GM19463 (cell line): ENCODE data around the gene TEX26.

Source experiments
- ATAC-seq: cut with Tn5 transposase; IDR thresholded peaks from one replicate; pipeline ENCODE4 v1.9.1; 2021; ENCODE audit warnings: mild to moderate bottlenecking, moderate library complexity; ENCODE audit not compliant: unreplicated experiment

The TEX26 gene

GRCh38 chr13:30932481-30933353 lies at the start of gene TEX26:
TEX26 (plus strand) TSS chr13:30932656; CDS start chr13:30932716, 60 bp downstream.
- no peak for ATAC-seq

GRCh38 chr13:30882996-30883766 lies 49.3 kb upstream of the TEX26 start:
- no peak for ATAC-seq

DNA sequence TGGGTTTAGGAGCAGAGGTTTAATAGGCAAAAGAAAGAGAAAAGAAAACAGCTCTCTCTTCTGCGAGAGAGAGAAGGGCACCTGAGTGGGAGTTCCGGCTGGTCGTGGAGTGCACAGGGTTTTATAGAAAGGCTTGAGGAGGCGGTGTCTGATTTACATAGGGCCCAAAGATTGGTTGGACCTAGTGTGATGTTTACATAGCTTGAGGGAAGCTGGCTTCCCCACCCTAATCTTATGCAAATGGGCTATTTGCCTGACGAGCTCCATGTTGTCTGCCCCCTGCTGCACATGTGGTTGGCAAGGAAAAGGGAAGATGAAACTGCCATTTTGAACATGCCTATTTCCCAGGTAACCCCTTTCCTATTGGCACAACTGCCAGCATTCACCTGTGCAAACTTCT lies 47.9 kb upstream of the TEX26 start:
- no peak for ATAC-seq

DNA sequence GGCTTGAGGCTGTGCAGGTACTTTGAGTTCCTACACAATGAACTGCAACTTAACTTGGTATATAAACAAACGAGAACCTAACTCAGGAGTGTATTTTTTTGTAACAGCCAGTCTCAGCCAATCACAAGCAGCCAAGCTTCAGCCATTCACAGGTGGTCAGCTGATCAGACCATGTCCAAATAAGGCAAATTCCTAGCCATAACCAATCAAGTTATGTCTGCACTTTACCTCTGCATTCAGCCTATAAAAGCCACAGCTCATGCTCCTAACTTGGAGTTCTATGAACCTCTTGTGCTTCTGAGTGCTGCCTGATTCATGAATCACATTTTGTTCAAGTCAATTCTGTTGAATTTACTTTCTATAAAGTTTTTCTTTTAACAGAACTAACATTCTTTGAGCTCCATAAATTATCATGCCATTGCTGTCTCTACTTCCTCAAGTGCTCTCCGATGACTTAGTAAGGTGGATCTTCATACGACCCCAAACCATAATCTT lies 43.2 kb upstream of the TEX26 start:
- ATAC-seq: no peak

DNA sequence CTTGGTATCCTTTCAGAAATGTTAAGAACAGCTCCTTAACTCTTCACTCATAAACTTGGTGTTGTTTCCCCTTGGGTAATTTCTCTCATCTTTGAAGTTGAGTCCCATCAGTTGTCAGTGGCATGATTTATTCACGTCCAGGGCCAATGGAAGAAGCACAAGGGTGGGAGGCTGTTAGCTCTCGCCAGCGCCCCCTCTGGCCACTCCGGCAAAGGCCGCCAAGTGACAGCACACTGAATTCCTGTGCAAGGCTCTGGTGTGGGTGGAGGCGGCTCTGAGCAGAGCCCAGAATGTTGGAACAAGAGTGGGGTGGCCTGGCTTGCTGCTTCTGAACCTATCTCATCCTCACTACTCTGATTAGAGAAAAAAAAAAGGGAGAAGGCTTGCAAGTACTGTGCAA lies 39.5 kb upstream of the TEX26 start:
- ATAC-seq: no peak

GRCh38 chr13:30895773-30896172 lies 36.7 kb upstream of the TEX26 start:
- no peak for ATAC-seq

- ATAC-seq: no peak
Measured at GRCh38 chr13:30898070-30898469, 34.4 kb upstream of the TEX26 start.

- ATAC-seq: no peak
Measured at GRCh38 chr13:30898678-30899241, 33.7 kb upstream of the TEX26 start.

DNA sequence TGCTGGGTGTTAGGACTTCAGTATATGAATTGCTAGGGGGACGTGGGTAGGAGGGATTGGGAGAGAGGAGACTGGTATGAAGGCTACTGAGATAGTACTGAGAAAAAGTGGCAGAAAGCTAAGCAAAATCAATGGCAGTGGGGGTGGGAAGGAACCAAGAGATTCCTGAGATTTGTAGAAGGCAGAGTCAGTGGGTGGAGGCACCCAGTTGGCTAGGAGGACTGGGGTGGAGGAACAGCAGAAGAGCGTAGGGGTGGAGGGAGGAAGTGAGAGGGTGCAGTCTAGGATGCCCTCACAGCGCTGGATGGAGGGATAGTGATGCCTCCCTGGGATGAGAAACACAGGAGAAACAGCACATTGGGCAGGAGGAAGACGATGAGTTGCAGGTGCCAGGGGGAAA lies 32.0 kb upstream of the TEX26 start:
- no peak for ATAC-seq

DNA sequence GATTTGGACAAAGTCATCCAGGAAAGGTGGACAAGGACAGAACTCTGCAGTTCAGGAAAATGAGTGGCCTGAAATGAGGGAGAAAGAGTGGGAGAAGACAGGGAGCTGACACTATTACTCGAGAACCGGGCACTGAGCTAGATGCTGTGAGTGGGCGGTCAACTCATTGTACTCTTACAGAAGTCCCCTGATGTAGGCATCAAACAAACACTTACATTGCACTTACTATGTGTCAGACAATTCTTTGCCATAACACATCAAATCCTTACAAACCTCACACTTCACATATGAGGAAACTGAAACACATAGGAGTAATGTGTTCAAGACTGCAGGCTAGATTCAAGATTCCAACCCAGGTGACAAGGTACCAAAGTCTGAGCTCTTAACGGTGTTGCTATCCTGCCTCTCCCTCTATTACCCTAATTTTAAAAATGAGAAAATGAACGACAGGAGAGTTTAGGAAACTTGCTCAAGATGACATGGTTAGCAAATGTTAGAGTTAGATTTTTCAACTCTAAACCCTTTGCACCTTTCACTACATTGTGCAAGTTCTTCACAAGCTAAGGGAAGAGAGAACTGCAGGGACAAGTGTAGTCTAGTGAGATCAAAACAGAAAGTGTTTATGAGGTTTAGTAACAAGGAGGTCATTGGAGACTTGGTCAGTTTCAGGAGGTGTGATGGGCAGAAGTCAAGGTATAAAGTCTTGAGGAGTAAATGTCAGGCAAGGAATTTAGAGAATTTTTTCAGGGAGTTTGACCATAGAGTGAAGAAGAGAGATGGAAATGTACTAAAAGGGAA lies 31.3 kb upstream of the TEX26 start:
- no peak for ATAC-seq

GRCh38 chr13:30904043-30904442 lies 28.4 kb upstream of the TEX26 start:
- ATAC-seq: no peak

DNA sequence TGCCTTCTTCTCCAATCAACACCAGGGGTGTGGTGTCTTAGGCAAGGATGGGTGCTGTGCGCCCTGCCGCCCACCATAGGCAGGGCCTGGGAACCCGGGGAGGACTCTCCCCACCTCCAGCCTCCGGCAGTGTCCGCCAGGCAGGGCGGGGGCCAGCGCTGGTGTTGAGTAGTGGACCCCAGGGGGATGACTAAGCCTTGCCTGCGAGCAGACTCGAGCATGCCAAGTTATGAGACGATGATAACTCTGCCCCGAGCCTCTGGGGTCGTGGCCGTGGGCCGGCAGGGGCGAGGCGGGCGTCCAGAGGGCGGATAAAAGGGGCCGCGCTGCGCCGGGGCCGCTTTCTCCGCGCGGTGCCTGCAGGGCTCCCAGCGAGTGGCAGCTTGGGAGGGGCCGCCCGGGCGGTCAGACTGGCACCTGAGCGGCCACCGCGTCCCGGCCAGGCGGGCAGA lies 26.5 kb upstream of the TEX26 start, which contains the start of gene MEDAG:
MEDAG (plus strand) TSS at position 340 of the 452 bp plus-strand sequence. CDS start 245 bp downstream, outside the sequence.
- ATAC-seq: no peak

- ATAC-seq: no peak
Measured at GRCh38 chr13:30906411-30907051, 25.9 kb upstream of the TEX26 start.

DNA sequence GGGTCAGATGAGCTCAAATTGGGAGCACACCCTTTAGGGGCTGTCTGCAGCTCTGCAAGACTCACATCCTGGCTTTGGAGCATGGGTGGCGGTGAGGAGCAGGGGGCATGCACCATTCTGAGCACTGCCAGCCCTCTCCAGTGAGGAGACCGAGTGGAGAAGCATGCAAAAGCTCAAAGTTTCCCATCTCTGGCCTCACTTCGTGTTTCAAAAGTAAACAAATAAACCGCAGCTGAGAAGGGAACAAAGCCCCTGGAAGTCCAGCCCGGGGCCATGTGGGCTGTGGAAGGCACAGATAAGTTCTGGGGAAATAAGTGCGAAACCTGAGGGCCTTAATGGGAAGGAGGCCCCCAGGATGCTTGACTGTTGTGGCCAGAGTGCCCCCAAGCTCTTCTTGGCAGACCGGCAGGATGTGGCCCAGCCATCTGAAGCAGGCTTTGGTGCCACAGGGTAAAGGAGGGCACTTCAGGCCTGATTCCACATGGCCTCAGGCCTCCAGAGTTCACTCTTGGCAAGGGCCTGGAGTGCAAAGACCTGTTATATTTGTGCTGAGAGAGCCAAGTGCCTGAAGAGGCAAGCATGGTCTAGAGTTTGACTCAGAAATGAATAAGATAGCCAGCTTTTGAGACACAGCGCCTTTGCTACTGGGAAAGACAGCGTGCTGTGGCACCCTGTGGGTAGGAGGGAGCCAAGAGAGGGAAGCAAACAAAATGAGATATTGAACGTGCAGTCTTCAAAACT lies 25.2 kb upstream of the TEX26 start:
- no peak for ATAC-seq

DNA sequence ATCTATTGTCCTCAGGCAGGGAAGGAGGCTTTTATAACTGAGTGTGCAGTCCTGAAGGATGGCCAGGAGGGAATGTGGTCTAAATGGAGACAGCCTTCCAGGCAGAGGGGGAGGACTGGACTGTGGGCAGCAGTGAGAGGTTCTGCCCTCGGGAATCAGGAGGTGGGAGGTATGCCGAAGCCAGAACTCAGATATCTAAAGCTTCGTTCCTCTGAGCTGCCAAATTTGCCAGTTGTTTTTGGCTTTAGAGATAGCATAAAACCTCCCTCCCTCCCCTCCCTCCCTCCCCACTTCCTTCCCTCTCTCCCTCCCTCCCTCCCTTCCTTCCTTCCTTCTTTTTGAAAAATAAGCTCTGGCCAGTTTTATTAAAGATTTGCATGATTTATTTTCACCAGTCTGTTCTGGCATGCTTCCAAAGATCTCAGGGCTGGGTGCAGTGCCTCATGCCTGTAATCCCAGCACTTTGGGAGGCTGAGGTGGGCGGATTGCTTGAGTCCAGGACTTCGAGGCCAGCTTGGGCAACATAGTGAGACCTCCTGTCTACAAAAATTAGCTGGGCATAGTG lies 24.0 kb upstream of the TEX26 start:
- ATAC-seq: no peak

- no peak for ATAC-seq
Measured at GRCh38 chr13:30910676-30911075, 21.8 kb upstream of the TEX26 start.

DNA sequence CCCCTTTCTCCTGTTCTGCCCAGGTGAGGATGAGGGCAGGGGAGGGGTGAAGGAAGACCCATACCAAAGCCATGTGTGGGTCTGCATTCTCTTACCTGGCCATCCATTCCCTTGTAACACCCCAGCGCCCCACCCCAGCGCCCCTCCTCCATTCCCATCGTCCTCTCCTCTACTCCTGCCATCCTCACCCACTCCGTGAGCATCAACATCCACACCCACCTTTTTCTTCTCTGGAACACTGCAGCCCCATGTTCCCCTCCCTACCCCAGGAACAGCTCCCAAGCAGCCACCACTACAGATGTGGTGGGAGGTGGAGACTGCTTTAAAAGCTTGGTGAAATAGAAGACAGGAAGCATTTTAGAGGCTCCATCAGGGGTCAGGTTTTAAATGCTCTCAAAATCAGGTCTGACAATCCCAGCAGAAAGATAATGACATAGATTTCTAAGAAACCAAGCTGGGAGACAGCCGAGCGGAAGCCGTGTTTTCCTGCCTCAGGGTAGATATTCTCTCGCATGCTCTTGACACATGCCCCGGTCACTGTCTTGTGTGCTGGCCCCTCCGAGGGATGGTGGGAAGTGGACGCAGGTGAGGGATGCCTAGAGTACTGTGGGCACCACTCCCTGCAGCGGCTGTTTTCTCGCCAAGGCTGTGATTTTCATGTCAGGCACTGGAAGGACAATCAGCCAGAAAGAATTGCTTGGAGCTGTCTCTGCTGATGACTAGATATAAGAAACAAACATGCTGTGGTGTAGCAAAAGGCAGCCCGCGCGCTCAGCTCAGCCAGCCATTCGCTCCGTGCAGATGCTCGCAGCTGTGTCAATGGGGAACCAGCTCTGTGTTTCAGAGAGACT lies 16.5 kb upstream of the TEX26 start:
- ATAC-seq: no peak

- ATAC-seq: no peak
Measured at GRCh38 chr13:30916991-30917390, 15.5 kb upstream of the TEX26 start.
